ENCODE data around the gene MAOA.
"Not testable (repeated sequence)": the region's sequence is repeated elsewhere in the genome, so short reads cannot be mapped to it uniquely, and the experiment has no call there.

MAOA gene

GRCh38 chrX:43656005-43656494 lies at the start of gene MAOA:
TSS of gene MAOA (plus strand) at chrX:43656299. CDS start at chrX:43656342, 43 bp downstream.
- DNase-seq (ENCODE audit: low spot score), result peak; percentile 40

- DNase-seq (ENCODE audit: low spot score), result no peak
Observed at GRCh38 chrX:43612400-43612799, 43.7 kb upstream of the MAOA start.

GRCh38 chrX:43615660-43616059 lies 40.4 kb upstream of the MAOA start:
- DNase-seq (ENCODE audit: low spot score), result no peak

GRCh38 chrX:43618366-43619205 lies 37.5 kb upstream of the MAOA start:
- DNase-seq (ENCODE audit: low spot score), result no peak

- DNase-seq (ENCODE audit: low spot score), result not testable (repeated sequence)
Observed at GRCh38 chrX:43619861-43620260, 36.2 kb upstream of the MAOA start.

- DNase-seq (ENCODE audit: low spot score), result no peak
Observed at GRCh38 chrX:43627147-43627546, 29.0 kb upstream of the MAOA start.

GRCh38 chrX:43627669-43628068 lies 28.4 kb upstream of the MAOA start:
- no peak for DNase-seq (ENCODE audit: low spot score)

- no peak for DNase-seq (ENCODE audit: low spot score)
Observed at GRCh38 chrX:43629229-43629628, 26.9 kb upstream of the MAOA start.

GRCh38 chrX:43631841-43632240 lies 24.3 kb upstream of the MAOA start:
- DNase-seq (ENCODE audit: low spot score), result no peak

GRCh38 chrX:43633081-43633480 lies 23.0 kb upstream of the MAOA start:
- DNase-seq (ENCODE audit: low spot score), result no peak

GRCh38 chrX:43633757-43634156 lies 22.3 kb upstream of the MAOA start:
- DNase-seq (ENCODE audit: low spot score), result no peak

GRCh38 chrX:43640482-43640881 lies 15.6 kb upstream of the MAOA start:
- no peak for DNase-seq (ENCODE audit: low spot score)

- no peak for DNase-seq (ENCODE audit: low spot score)
Observed at GRCh38 chrX:43641691-43642090, 14.4 kb upstream of the MAOA start.

GRCh38 chrX:43643201-43643600 lies 12.9 kb upstream of the MAOA start:
- DNase-seq (ENCODE audit: low spot score), result no peak

GRCh38 chrX:43643662-43644061 lies 12.4 kb upstream of the MAOA start:
- DNase-seq (ENCODE audit: low spot score), result no peak

GRCh38 chrX:43644124-43644701 lies 11.9 kb upstream of the MAOA start:
- peak; percentile 79 for DNase-seq (ENCODE audit: low spot score)

GRCh38 chrX:43646800-43647199 lies 9.3 kb upstream of the MAOA start:
- no peak for DNase-seq (ENCODE audit: low spot score)

GRCh38 chrX:43654431-43655150 lies 1.5 kb upstream of the MAOA start:
- peak; percentile 91 for DNase-seq (ENCODE audit: low spot score)

GRCh38 chrX:43655151-43656004 lies 721 bp upstream of the MAOA start:
- peak; percentile 52 for DNase-seq (ENCODE audit: low spot score)

GRCh38 chrX:43657671-43658070 lies 1.6 kb downstream of the MAOA start:
- DNase-seq (ENCODE audit: low spot score), result no peak

- DNase-seq (ENCODE audit: low spot score), result peak; percentile 32
Observed at GRCh38 chrX:43661521-43662240, 5.6 kb downstream of the MAOA start.

All from kidney tubule cell (primary cell).